Panc1 (cell line): Measurements from ENCODE around the gene MYL5. TPM values are rescaled to one million over a fixed set of nuclear protein-coding genes. Genes with fewer than 3 reads are reported as not detected.

ENCODE experiments used
- ATAC-seq: fragments of 200-7000 bp; cut with Tn5 transposase; 2 replicates; pipeline ENCODE4 v1.9.1; 2020; ENCODE audit warnings: mild to moderate bottlenecking, moderate library complexity
- BruUV-seq: library from RNA; stranded (reverse); fragments of 400-500 nt; replicated peaks from 2 replicates; lab custom pipeline; 2021; lab: Mats Ljungman, UMichigan
- CTCF ChIA-PET: fragments of 300-600 bp; sonication (Branson Sonifier 250); formaldehyde crosslinking; loops from one replicate; lab custom pipeline; 2022; ENCODE audit warnings: antibody characterized with exemption; lab: Charles Lee
- POLR2A ChIA-PET: fragments of 300-600 bp; sonication (Branson Sonifier 250); formaldehyde crosslinking; loops from one replicate; lab custom pipeline; 2022; ENCODE audit warnings: antibody characterized with exemption; lab: Charles Lee
- DNase-seq: peaks from one replicate; pipeline ENCODE4 v3.0.0-alpha.2; 2010; ENCODE audit warnings: low read depth, low spot score
- H3K27ac ChIP-seq: 2 replicates; pipeline ENCODE4 v1.5.1; 2011; ENCODE audit warnings: mild to moderate bottlenecking, low read length, inconsistent platforms
- H3K27me3 ChIP-seq: fragments of 200-500 bp; sonication (Bioruptor generic); 2 replicates; pipeline ENCODE4 v1.6.0; 2014; ENCODE audit warnings: low read length, inconsistent platforms; ENCODE audit not compliant: control insufficient read depth, insufficient read depth
- H3K36me3 ChIP-seq: fragments of 200-500 bp; sonication (Bioruptor generic); 2 replicates; pipeline ENCODE4 v1.5.1; 2014; ENCODE audit warnings: inconsistent platforms, mild to moderate bottlenecking, low read length, moderate library complexity; ENCODE audit not compliant: control insufficient read depth, insufficient read depth
- H3K4me1 ChIP-seq: 2 replicates; pipeline ENCODE4 v1.5.1; 2011; ENCODE audit warnings: inconsistent platforms, mild to moderate bottlenecking, low read length, moderate library complexity; ENCODE audit not compliant: control insufficient read depth, insufficient read depth
- H3K4me3 ChIP-seq, 2 experiments: 2 replicates each; pipeline ENCODE4 v1.5.1; 2011 to 2012; ENCODE audit warnings: low read depth in 2 of 2, low read length in 2 of 2, mild to moderate bottlenecking in 2 of 2, inconsistent platforms in 1 of 2, moderate library complexity in 1 of 2
- H3K9me3 ChIP-seq: fragments of 200-500 bp; sonication (Bioruptor generic); 2 replicates; pipeline ENCODE4 v1.5.1; 2014; ENCODE audit warnings: low read depth, mild to moderate bottlenecking, inconsistent platforms, low read length, moderate library complexity; ENCODE audit not compliant: control insufficient read depth, insufficient read depth
- POLR2AphosphoS5 ChIP-seq: IDR thresholded peaks from 2 replicates; pipeline ENCODE4 v1.6.1; 2012; ENCODE audit warnings: mild to moderate bottlenecking, low read depth, low read length, moderate library complexity
- SIN3A ChIP-seq: IDR thresholded peaks from 2 replicates; pipeline ENCODE4 v1.6.1; 2012; ENCODE audit warnings: low read depth, mild to moderate bottlenecking, low read length, moderate library complexity, borderline replicate concordance; ENCODE audit not compliant: insufficient read depth
- TCF7L2 ChIP-seq: IDR thresholded peaks from 2 replicates; pipeline ENCODE4 v1.6.1; 2011; ENCODE audit warnings: mild to moderate bottlenecking, low read depth, low read length, inconsistent platforms
- in situ Hi-C: cut with HindIII; loops from 2 replicates; pipeline ENCODE4 v1.10.0; 2016; ENCODE audit warnings: low sequenced_read_pairs, low pct_unique_long_range_greater_than_20kb
- intact Hi-C: fragments of 100-400 bp; cut with micrococcal nuclease; formaldehyde crosslinking; loops from one replicate; pipeline ENCODE4 v1.10.0; 2022; ENCODE audit not compliant: unreplicated experiment
- total RNA-seq: library from RNA; stranded (reverse); gene quantifications from one replicate; pipeline ENCODE4 v1.2.1, GENCODE V29; 2021; ENCODE audit not compliant: unreplicated experiment
- TF ChIP-seq, protein P1 (sequence below), 2 experiments: IDR thresholded peaks; 2 replicates each; pipeline ENCODE4 v1.6.1; 2011 to 2012; ENCODE audit warnings: low read depth in 2 of 2, control low read depth in 1 of 2, low read length in 1 of 2, mild to moderate bottlenecking in 1 of 2, moderate library complexity in 1 of 2; ENCODE audit not compliant: insufficient read depth in 1 of 2
- TF ChIP-seq, protein P2 (sequence below): fragments of 450-650 bp; IDR thresholded peaks from 2 replicates; pipeline ENCODE4 v1.5.1; 2017; ENCODE audit warnings: mild to moderate bottlenecking

The MYL5 gene
- total RNA-seq, 1 experiment from 2014 or later, result 12.0 TPM

- in situ Hi-C loops (no loop called here), intact Hi-C loops (no loop called here)
- ChIA-PET POLR2A (no interaction called here), CTCF (no interaction called here)
- H3K27me3 ChIP-seq, result no peaks in the 10 kb centered on the region
- H3K4me3 ChIP-seq, result no peak overlapping the region
- BruUV-seq, result no TSS peak
- ATAC-seq (no peak), DNase-seq (no peak)
- TF ChIP-seq, protein P1, sequence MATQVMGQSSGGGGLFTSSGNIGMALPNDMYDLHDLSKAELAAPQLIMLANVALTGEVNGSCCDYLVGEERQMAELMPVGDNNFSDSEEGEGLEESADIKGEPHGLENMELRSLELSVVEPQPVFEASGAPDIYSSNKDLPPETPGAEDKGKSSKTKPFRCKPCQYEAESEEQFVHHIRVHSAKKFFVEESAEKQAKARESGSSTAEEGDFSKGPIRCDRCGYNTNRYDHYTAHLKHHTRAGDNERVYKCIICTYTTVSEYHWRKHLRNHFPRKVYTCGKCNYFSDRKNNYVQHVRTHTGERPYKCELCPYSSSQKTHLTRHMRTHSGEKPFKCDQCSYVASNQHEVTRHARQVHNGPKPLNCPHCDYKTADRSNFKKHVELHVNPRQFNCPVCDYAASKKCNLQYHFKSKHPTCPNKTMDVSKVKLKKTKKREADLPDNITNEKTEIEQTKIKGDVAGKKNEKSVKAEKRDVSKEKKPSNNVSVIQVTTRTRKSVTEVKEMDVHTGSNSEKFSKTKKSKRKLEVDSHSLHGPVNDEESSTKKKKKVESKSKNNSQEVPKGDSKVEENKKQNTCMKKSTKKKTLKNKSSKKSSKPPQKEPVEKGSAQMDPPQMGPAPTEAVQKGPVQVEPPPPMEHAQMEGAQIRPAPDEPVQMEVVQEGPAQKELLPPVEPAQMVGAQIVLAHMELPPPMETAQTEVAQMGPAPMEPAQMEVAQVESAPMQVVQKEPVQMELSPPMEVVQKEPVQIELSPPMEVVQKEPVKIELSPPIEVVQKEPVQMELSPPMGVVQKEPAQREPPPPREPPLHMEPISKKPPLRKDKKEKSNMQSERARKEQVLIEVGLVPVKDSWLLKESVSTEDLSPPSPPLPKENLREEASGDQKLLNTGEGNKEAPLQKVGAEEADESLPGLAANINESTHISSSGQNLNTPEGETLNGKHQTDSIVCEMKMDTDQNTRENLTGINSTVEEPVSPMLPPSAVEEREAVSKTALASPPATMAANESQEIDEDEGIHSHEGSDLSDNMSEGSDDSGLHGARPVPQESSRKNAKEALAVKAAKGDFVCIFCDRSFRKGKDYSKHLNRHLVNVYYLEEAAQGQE (IDR thresholded peaks at IDR 0.05; ENCODE audit: insufficient read depth in 1 of 2, low read depth in 2 of 2, low read length in 1 of 2), result no peak
- no peak for TF ChIP-seq TCF7L2
- TF ChIP-seq, protein P2, sequence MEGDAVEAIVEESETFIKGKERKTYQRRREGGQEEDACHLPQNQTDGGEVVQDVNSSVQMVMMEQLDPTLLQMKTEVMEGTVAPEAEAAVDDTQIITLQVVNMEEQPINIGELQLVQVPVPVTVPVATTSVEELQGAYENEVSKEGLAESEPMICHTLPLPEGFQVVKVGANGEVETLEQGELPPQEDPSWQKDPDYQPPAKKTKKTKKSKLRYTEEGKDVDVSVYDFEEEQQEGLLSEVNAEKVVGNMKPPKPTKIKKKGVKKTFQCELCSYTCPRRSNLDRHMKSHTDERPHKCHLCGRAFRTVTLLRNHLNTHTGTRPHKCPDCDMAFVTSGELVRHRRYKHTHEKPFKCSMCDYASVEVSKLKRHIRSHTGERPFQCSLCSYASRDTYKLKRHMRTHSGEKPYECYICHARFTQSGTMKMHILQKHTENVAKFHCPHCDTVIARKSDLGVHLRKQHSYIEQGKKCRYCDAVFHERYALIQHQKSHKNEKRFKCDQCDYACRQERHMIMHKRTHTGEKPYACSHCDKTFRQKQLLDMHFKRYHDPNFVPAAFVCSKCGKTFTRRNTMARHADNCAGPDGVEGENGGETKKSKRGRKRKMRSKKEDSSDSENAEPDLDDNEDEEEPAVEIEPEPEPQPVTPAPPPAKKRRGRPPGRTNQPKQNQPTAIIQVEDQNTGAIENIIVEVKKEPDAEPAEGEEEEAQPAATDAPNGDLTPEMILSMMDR, result no peak
- TF ChIP-seq POLR2AphosphoS5, result no peak
- TF ChIP-seq SIN3A, result no peak
- no peaks in the 10 kb centered on the region for H3K4me1 ChIP-seq
- no peaks in the 10 kb centered on the region for H3K9me3 ChIP-seq
- H3K27ac ChIP-seq, result no peak overlapping the region
- H3K36me3 ChIP-seq, result no peaks in the 10 kb centered on the region
Measured at GRCh38 chr4:629636-629914, 44.8 kb upstream of the MYL5 start.

GRCh38 chr4:629915-630641, 44.3 kb upstream of the MYL5 start:
- CTCF ChIA-PET, result no interaction called here
- Histone ChIP-seq H3K36me3 (no peaks in the 10 kb centered on the region), H3K27ac (no peak overlapping the region), H3K27me3 (no peaks in the 10 kb centered on the region), H3K9me3 (no peaks in the 10 kb centered on the region), H3K4me1 (no peaks in the 10 kb centered on the region), H3K4me3 (no peak overlapping the region)
- TF ChIP-seq, protein P1 (IDR thresholded peaks at IDR 0.05; ENCODE audit: insufficient read depth in 1 of 2, low read depth in 2 of 2, low read length in 1 of 2), result no peak
- no peak for ATAC-seq
- POLR2A ChIA-PET, result no interaction called here
- no TSS peak for BruUV-seq
- in situ Hi-C loops, result no loop called here
- DNase-seq, result no peak
- intact Hi-C loops, result no loop called here
